Transverse colon (tissue), 4 donors: ENCODE data around the gene FAM193B.

Experiments used
- CTCF ChIP-seq, 5 experiments: fragments of 200-600 bp in 3 of 5; fragments of 450-650 bp in 2 of 5; sonication (generic) in 3 of 5; IDR thresholded peaks; 1 replicate in 2 of 5; 2 replicates in 3 of 5; pipeline ENCODE4 v1.5.1; 2016 to 2017; ENCODE audit warnings: antibody characterized with exemption in 5 of 5, inconsistent platforms in 3 of 5, mild to moderate bottlenecking in 2 of 5, moderate library complexity in 1 of 5
- EP300 ChIP-seq: sonication (generic); formaldehyde crosslinking; IDR thresholded peaks from one replicate; pipeline ENCODE4 v1.6.1; 2017; ENCODE audit warnings: antibody characterized with exemption, low read depth
- POLR2A ChIP-seq: fragments of 450-650 bp; IDR thresholded peaks from one replicate; pipeline ENCODE4 v1.6.1; 2016; ENCODE audit warnings: antibody characterized with exemption, mild to moderate bottlenecking, moderate library complexity
- POLR2AphosphoS5 ChIP-seq, 3 donors: sonication (generic); formaldehyde crosslinking; IDR thresholded peaks; one replicate each; pipeline ENCODE4 v1.6.1; 2016; ENCODE audit warnings: antibody characterized with exemption in 3 of 3

GRCh38 chr5:177496070-177496726 lies 58.2 kb downstream of the FAM193B start:
- TF ChIP-seq CTCF (IDR thresholded peaks at IDR 0.05) (peak in 4 of 5 experiments; percentile 21 to 48 (median 36)), EP300 (no peak), POLR2A (no peak), POLR2AphosphoS5 (IDR thresholded peaks at IDR 0.05) (no peak)
